HCT116 (cell line): ENCODE measurements around the gene CNTN5. TPM values are rescaled to one million over a fixed set of nuclear protein-coding genes. Genes with fewer than 3 reads are reported as not detected.

ENCODE experiments used
- ATAC-seq: fragments of 200-7000 bp; cut with Tn5 transposase; 2 replicates; pipeline ENCODE4 v1.9.1; 2020; ENCODE audit warnings: mild to moderate bottlenecking, moderate library complexity
- BruUV-seq: library from RNA; stranded (reverse); fragments of 400-500 nt; replicated peaks from 2 replicates; lab custom pipeline; 2021; lab: Mats Ljungman, UMichigan
- CTCF ChIA-PET: fragments of 300-600 bp; sonication (Branson Sonifier 250); formaldehyde crosslinking; loops from one replicate; lab custom pipeline; 2021; ENCODE audit warnings: antibody characterized with exemption; lab: Charles Lee
- POLR2A ChIA-PET: fragments of 300-600, 350-600 bp; sonication (Branson Sonifier 250); formaldehyde crosslinking; loops from one replicate; lab custom pipeline; 2021; ENCODE audit warnings: antibody characterized with exemption; lab: Charles Lee
- RAD21 ChIA-PET, 2 experiments: fragments of 300-600 bp; sonication (Branson Sonifier 250); formaldehyde crosslinking; loops; one replicate each; lab custom pipeline; 2023; ENCODE audit warnings: low total read pairs in 2 of 2; ENCODE audit not compliant: uncharacterized antibody in 2 of 2, unreplicated experiment in 2 of 2, low non-redundant PET in 1 of 2; lab: Charles Lee
- DNase-seq: peaks from one replicate; pipeline ENCODE4 v3.0.0-alpha.2; 2010; ENCODE audit warnings: low read depth, low spot score
- H2AFZ ChIP-seq: fragments of 200-600 bp; shearing (Covaris generic), sonication (generic); 2 replicates; pipeline ENCODE4 v1.6.1; 2017; ENCODE audit warnings: low read depth, mixed run types, mixed read lengths, antibody characterized with exemption, low read length; ENCODE audit not compliant: poor library complexity, severe bottlenecking
- H3K27ac ChIP-seq: 2 replicates; pipeline ENCODE4 v1.5.1; 2012; ENCODE audit warnings: low read depth, low read length
- H3K27me3 ChIP-seq: fragments of 200-600 bp; sonication (generic); 2 replicates; pipeline ENCODE4 v1.6.1; 2016; ENCODE audit warnings: mixed run types, low read length, mixed read lengths; ENCODE audit not compliant: insufficient read depth
- H3K36me3 ChIP-seq, 2 experiments: fragments of 200-500 bp in 1 of 2; fragments of 200-600 bp in 1 of 2; sonication (Bioruptor generic) in 1 of 2; sonication (generic) in 1 of 2; 2 replicates each; pipeline versions ENCODE4 v1.5.1 to v1.6.1; 2014 to 2016; ENCODE audit warnings: low read length in 2 of 2, inconsistent platforms in 1 of 2, mixed read lengths in 1 of 2, mixed run types in 1 of 2; ENCODE audit not compliant: insufficient read depth in 2 of 2, control insufficient read depth in 1 of 2
- H3K4me1 ChIP-seq, 2 experiments: fragments of 200-600 bp in 1 of 2; sonication (generic) in 1 of 2; 2 replicates each; pipeline versions ENCODE4 v1.5.1 to v1.6.1; 2012 to 2017; ENCODE audit warnings: low read length in 2 of 2, inconsistent platforms in 1 of 2, mild to moderate bottlenecking in 1 of 2, mixed read lengths in 1 of 2, mixed run types in 1 of 2, moderate library complexity in 1 of 2; ENCODE audit not compliant: insufficient read depth in 2 of 2, control insufficient read depth in 1 of 2
- H3K4me2 ChIP-seq: fragments of 200-600 bp; sonication (generic); 2 replicates; pipeline ENCODE4 v1.6.1; 2017; ENCODE audit warnings: mixed run types, low read length, mixed read lengths
- H3K4me3 ChIP-seq, 2 experiments: fragments of 200-600 bp in 1 of 2; sonication (generic) in 1 of 2; replicated peaks in 1 of 2; 2 replicates each; pipeline ENCODE4 v1.5.1; 2011 to 2016; ENCODE audit warnings: low read length in 2 of 2, control low read depth in 1 of 2, low read depth in 1 of 2, mild to moderate bottlenecking in 1 of 2, mixed read lengths in 1 of 2, mixed run types in 1 of 2
- H3K79me2 ChIP-seq: fragments of 200-600 bp; sonication (generic); 2 replicates; pipeline ENCODE4 v1.6.1; 2017; ENCODE audit warnings: mild to moderate bottlenecking, mixed run types, low read length, moderate library complexity, mixed read lengths; ENCODE audit not compliant: insufficient read depth
- H3K9ac ChIP-seq: fragments of 200-600 bp; sonication (generic); 2 replicates; pipeline ENCODE4 v1.6.1; 2016; ENCODE audit warnings: low read length, mixed read lengths
- H3K9me2 ChIP-seq: fragments of 200-600 bp; sonication (generic), shearing (Covaris generic); 2 replicates; pipeline ENCODE4 v1.6.1; 2017; ENCODE audit warnings: mixed run types, mild to moderate bottlenecking, moderate library complexity; ENCODE audit not compliant: insufficient read depth
- H3K9me3 ChIP-seq, 2 experiments: fragments of 200-500 bp in 1 of 2; fragments of 200-600 bp in 1 of 2; sonication (Bioruptor generic) in 1 of 2; sonication (generic) in 1 of 2; 2 replicates each; pipeline ENCODE4 v1.6.1; 2014 to 2017; ENCODE audit warnings: low read length in 2 of 2, mixed read lengths in 2 of 2, inconsistent platforms in 1 of 2, low read depth in 1 of 2, mild to moderate bottlenecking in 1 of 2, mixed run types in 1 of 2, moderate library complexity in 1 of 2; ENCODE audit not compliant: control insufficient read depth in 1 of 2, insufficient read depth in 1 of 2
- H4K20me1 ChIP-seq: fragments of 200-600 bp; sonication (generic), shearing (Covaris generic); 2 replicates; pipeline ENCODE4 v1.6.1; 2017; ENCODE audit warnings: mixed run types, mild to moderate bottlenecking, moderate library complexity; ENCODE audit not compliant: insufficient read depth
- POLR2A ChIP-seq: IDR thresholded peaks from 2 replicates; pipeline ENCODE4 v1.7.0; 2011; ENCODE audit warnings: borderline replicate concordance; ENCODE audit not compliant: insufficient read depth, insufficient read length; ENCODE audit errors: extremely low read depth
- YY1 ChIP-seq: IDR thresholded peaks from 2 replicates; pipeline ENCODE4 v1.6.1; 2011; ENCODE audit warnings: low read length, low read depth, moderate library complexity, mild to moderate bottlenecking; ENCODE audit not compliant: insufficient replicate concordance; ENCODE audit errors: extremely low read depth
- ZNF274 ChIP-seq: fragments of 200-500 bp; sonication (Bioruptor generic); IDR thresholded peaks from 2 replicates; pipeline ENCODE4 v1.6.1; 2014; ENCODE audit warnings: mild to moderate bottlenecking, low read depth, low read length, inconsistent platforms
- intact Hi-C: fragments of 100-400 bp; cut with micrococcal nuclease; formaldehyde crosslinking; loops from 2 replicates; pipeline ENCODE4 v1.10.0; 2022
- total RNA-seq: library from RNA; stranded (reverse); gene quantifications from one replicate; pipeline ENCODE4 v1.2.1, GENCODE V29; 2021; ENCODE audit not compliant: unreplicated experiment
- TF ChIP-seq, protein P1 (sequence below): IDR thresholded peaks from 2 replicates; pipeline ENCODE4 v1.6.1; 2012

The CNTN5 gene
- total RNA-seq, 1 experiment from 2014 or later = not detected

DNA sequence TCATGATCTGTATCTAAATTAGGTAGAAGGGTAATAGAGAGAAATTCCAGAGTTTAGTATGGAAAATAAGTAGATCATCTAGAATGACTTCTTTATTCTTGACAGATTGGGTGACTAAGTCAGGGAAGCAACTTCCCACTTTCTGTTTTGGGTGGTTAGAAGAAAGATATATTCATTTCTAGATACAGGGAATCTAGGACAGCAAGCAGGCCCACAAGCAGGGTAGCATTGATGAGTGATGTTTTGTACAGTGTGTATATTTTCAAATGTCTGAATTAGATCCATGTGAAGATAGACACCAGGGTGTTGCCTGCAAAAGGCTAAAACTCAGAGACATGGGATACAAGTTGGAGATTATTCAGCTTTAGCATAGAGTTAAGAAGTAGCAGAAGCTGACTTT is 674.4 kb downstream of the CNTN5 start:
- TF ChIP-seq YY1 (no peak), POLR2A (no peak)
- TF ChIP-seq, protein P1, sequence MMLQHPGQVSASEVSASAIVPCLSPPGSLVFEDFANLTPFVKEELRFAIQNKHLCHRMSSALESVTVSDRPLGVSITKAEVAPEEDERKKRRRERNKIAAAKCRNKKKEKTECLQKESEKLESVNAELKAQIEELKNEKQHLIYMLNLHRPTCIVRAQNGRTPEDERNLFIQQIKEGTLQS = no peak
- RAD21 ChIA-PET = no interaction called here
- Histone ChIP-seq H3K36me3 (no peaks in the 10 kb centered on the region), H3K4me3 (no peak overlapping the region), H3K27ac (no peak overlapping the region), H3K27me3 (no peaks in the 10 kb centered on the region), H3K9me3 (peaks cover 0 to 8% of the 10 kb centered on the region in 2 experiments; a peak in 2 of 4 replicates), H3K4me2 (no peak overlapping the region), H4K20me1 (no peaks in the 10 kb centered on the region), H2AFZ (no peak overlapping the region), H3K9ac (no peak overlapping the region), H3K79me2 (no peaks in the 10 kb centered on the region), H3K9me2 (no peaks in the 10 kb centered on the region), H3K4me1 (no peaks in the 10 kb centered on the region)
- intact Hi-C loops = no loop called here
- ATAC-seq (no peak), DNase-seq (no peak)
- POLR2A ChIA-PET = no interaction called here
- BruUV-seq = no TSS peak
- CTCF ChIA-PET = no interaction called here

DNA sequence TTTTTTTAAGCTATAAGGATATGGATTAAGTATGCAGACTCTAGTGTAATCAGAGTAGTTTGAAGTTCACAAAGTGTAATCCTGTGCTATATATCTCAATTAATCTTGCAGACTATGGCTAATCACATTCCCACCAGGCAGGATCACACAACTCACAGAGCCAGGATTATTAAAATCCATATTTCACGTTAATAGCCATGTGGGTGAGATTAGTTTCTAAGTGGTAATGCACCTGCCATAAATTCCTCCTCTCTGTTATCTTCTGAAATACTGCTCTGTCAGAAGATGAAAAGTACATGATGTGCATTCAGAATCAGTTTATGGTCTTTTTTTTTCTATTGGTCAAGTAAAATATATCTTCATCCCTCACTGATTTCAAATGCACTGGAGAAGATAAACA is 686.1 kb downstream of the CNTN5 start:
- H3K9me2 ChIP-seq = no peaks in the 10 kb centered on the region
- H3K9me3 ChIP-seq = peaks cover 0 to 4% of the 10 kb centered on the region in 2 experiments; a peak in 1 of 4 replicates
- H3K9ac ChIP-seq = no peak overlapping the region
- no peaks in the 10 kb centered on the region for H3K27me3 ChIP-seq
- intact Hi-C loops = no loop called here
- no peak overlapping the region for H3K4me2 ChIP-seq
- RAD21 ChIA-PET = no interaction called here
- H3K79me2 ChIP-seq = no peaks in the 10 kb centered on the region
- TF ChIP-seq ZNF274 = no peak
- TF ChIP-seq YY1 = no peak
- H3K4me1 ChIP-seq = no peaks in the 10 kb centered on the region
- no peak for DNase-seq
- no peaks in the 10 kb centered on the region for H3K36me3 ChIP-seq
- no peaks in the 10 kb centered on the region for H4K20me1 ChIP-seq
- no peak overlapping the region for H3K4me3 ChIP-seq
- H2AFZ ChIP-seq = no peak overlapping the region
- no peak overlapping the region for H3K27ac ChIP-seq
- ATAC-seq = no peak
- POLR2A ChIA-PET = no interaction called here
- CTCF ChIA-PET = no interaction called here
- BruUV-seq = no TSS peak
